Muscle of arm (tissue), 12 donors: ENCODE measurements around the gene KIF5C. TPM values are rescaled to one million over a fixed set of nuclear protein-coding genes. Genes with fewer than 3 reads are reported as not detected.

ENCODE experiments used
- DNase-seq: peaks from one replicate; pipeline ENCODE4 v3.0.0-alpha.2; 2013
- polyA plus RNA-seq, 12 donors: library from polyadenylated mRNA; unstranded; fragments of 120-200 nt; gene quantifications; one replicate each; pipeline ENCODE4 v1.2.1, GENCODE V29; 2013; ENCODE audit not compliant: insufficient read length in 12 of 12

Gene KIF5C
- polyA plus RNA-seq, 12 donors = 1.4 to 32.2 (median 2.1) TPM; not detected in 1

GRCh38 chr2:149015501-149015900, 140.5 kb downstream of the KIF5C start:
- DNase-seq = no peak

GRCh38 chr2:149015926-149016563, 141.0 kb downstream of the KIF5C start:
- no peak for DNase-seq

GRCh38 chr2:149017116-149017985, 142.3 kb downstream of the KIF5C start:
- peak; percentile 88 for DNase-seq

- DNase-seq = no peak
Observed at GRCh38 chr2:149018981-149019380, 144.0 kb downstream of the KIF5C start.

- DNase-seq = no peak
Observed at GRCh38 chr2:149019768-149020167, 144.7 kb downstream of the KIF5C start.

- DNase-seq = no peak
Observed at GRCh38 chr2:149020432-149020851, 145.4 kb downstream of the KIF5C start.

- no peak for DNase-seq
Observed at GRCh38 chr2:149021271-149021719, 146.3 kb downstream of the KIF5C start.

GRCh38 chr2:149021761-149022160, 146.7 kb downstream of the KIF5C start:
- no peak for DNase-seq

GRCh38 chr2:149023091-149023490, 148.1 kb downstream of the KIF5C start:
- DNase-seq = no peak

GRCh38 chr2:149027590-149028250, 152.7 kb downstream of the KIF5C start:
- no peak for DNase-seq

GRCh38 chr2:149028377-149028776, 153.3 kb downstream of the KIF5C start:
- no peak for DNase-seq

- DNase-seq = no peak
Observed at GRCh38 chr2:149028891-149029290, 153.9 kb downstream of the KIF5C start.

- DNase-seq = no peak
Observed at GRCh38 chr2:149029307-149029965, 154.4 kb downstream of the KIF5C start.

GRCh38 chr2:149031396-149031795, 156.4 kb downstream of the KIF5C start:
- DNase-seq = no peak

- DNase-seq = no peak
Observed at GRCh38 chr2:149033716-149034115, 158.7 kb downstream of the KIF5C start.

GRCh38 chr2:149034406-149034805, 159.4 kb downstream of the KIF5C start:
- DNase-seq = no peak

- DNase-seq = no peak
Observed at GRCh38 chr2:149036507-149037293, 161.7 kb downstream of the KIF5C start.

- no peak for DNase-seq
Observed at GRCh38 chr2:149037851-149038250, 162.8 kb downstream of the KIF5C start.

GRCh38 chr2:149038442-149039212, 163.6 kb downstream of the KIF5C start, which contains the start of gene LYPD6B:
Gene LYPD6B (plus strand): TSS chr2:149038699. CDS start chr2:149130949, 92,250 bp downstream.
- no peak for DNase-seq

- no peak for DNase-seq
Observed at GRCh38 chr2:149039213-149039724, 164.2 kb downstream of the KIF5C start.
